HepG2 (cell line): ENCODE results near the gene CRAMP1. TPM values are rescaled to one million over a fixed set of nuclear protein-coding genes. Genes with fewer than 3 reads are reported as not detected.

Source experiments
- ARID5B ChIP-seq: IDR thresholded peaks from 2 replicates; pipeline ENCODE4 v1.4.0; 2020; ENCODE audit warnings: mild to moderate bottlenecking, missing genetic modification reagents
- BORCS8-MEF2B ChIP-seq: sonication (generic); formaldehyde crosslinking; IDR thresholded peaks from 2 replicates; pipeline ENCODE4 v1.8.0; 2022; ENCODE audit warnings: mild to moderate bottlenecking, missing genetic modification reagents
- ESRRA ChIP-seq: sonication (generic); formaldehyde crosslinking; IDR thresholded peaks from 2 replicates; pipeline ENCODE4 v1.5.1; 2020; ENCODE audit warnings: mild to moderate bottlenecking, low read depth, missing genetic modification reagents
- ETS1 ChIP-seq: sonication (generic); formaldehyde crosslinking; IDR thresholded peaks from 2 replicates; pipeline ENCODE4 v1.4.0; 2020; ENCODE audit warnings: missing genetic modification reagents
- GABPB1 ChIP-seq: IDR thresholded peaks from 2 replicates; pipeline ENCODE4 v1.6.1; 2016; ENCODE audit warnings: mild to moderate bottlenecking, missing genetic modification reagents, moderate library complexity, missing compliant biosample characterization
- ISX ChIP-seq: sonication (generic); formaldehyde crosslinking; conservative IDR thresholded peaks from 2 replicates; pipeline ENCODE4 v1.5.0; 2020; ENCODE audit warnings: missing genetic modification reagents
- PHF8 ChIP-seq: sonication (generic); formaldehyde crosslinking; IDR thresholded peaks from 2 replicates; pipeline ENCODE4 v1.5.0; 2020; ENCODE audit warnings: missing genetic modification reagents
- RNF2 ChIP-seq: fragments of 450-650 bp; conservative IDR thresholded peaks from 2 replicates; pipeline ENCODE4 v1.6.1; 2016; ENCODE audit warnings: low read depth
- SETDB1 ChIP-seq: sonication (generic); formaldehyde crosslinking; IDR thresholded peaks from 2 replicates; pipeline ENCODE4 v1.5.1; 2020; ENCODE audit warnings: missing genetic modification reagents, mild to moderate bottlenecking, borderline replicate concordance
- SIN3A ChIP-seq: IDR thresholded peaks from 2 replicates; pipeline ENCODE4 v1.6.1; 2011; ENCODE audit warnings: low read depth, mild to moderate bottlenecking, control low read depth, low read length, borderline replicate concordance
- SP5 ChIP-seq: IDR thresholded peaks from 2 replicates; pipeline ENCODE4 v1.6.1; 2016; ENCODE audit warnings: low read depth, borderline replicate concordance
- SSRP1 ChIP-seq: IDR thresholded peaks from 2 replicates; pipeline ENCODE4 v1.6.1; 2016; ENCODE audit warnings: control low read depth
- STAT6 ChIP-seq: sonication (generic); formaldehyde crosslinking; IDR thresholded peaks from 2 replicates; pipeline ENCODE4 v1.4.0; 2020; ENCODE audit warnings: missing genetic modification reagents, mild to moderate bottlenecking, borderline replicate concordance
- polyA plus RNA-seq, 8 experiments: library from polyadenylated mRNA; depleted of rRNA in 3 of 8; stranded (reverse) in 7 of 8; unstranded in 1 of 8; fragments of >200 nt; fragmentation: Illumina TruSeq in 4 of 8; extraction: Trizol in 4 of 8; gene quantifications; 2 replicates each; pipeline versions ENCODE4 v1.2.1 to v1.2.3, GENCODE V29; 2011 to 2016; ENCODE audit warnings: low read depth in 4 of 8, missing spikeins in 1 of 8, mixed read lengths in 1 of 8; ENCODE audit not compliant: insufficient read depth in 1 of 8
- total RNA-seq, 5 experiments: library from RNA; depleted of rRNA; stranded (reverse); fragments of >200 nt; fragmentation: Illumina TruSeq; extraction: Trizol; gene quantifications; 2 replicates each; pipeline ENCODE4 v1.2.3, GENCODE V29; 2016; ENCODE audit warnings: low read depth in 1 of 5

CRAMP1 gene
- total and polyA plus RNA-seq, 2 of the 13 experiments (the other 11 are each of a cell fraction or from before 2014, with no cell fraction given), result 6.8 to 9.7 TPM

GRCh38 chr16:1610071-1610898 is 1.9 kb upstream of the CRAMP1 start (continued):
- TF ChIP-seq STAT6 (CRISPR knock-in tag) (no peak), SP5 (peak; percentile 53), BORCS8-MEF2B (CRISPR knock-in tag) (peak; percentile 80), ARID5B (CRISPR knock-in tag) (peak; percentile 44), ISX (CRISPR knock-in tag) (peak; percentile 92), SSRP1 (CRISPR knock-in tag) (no peak), ESRRA (CRISPR knock-in tag) (peak; percentile 21), RNF2 (no peak), SETDB1 (no peak), GABPB1 (CRISPR knock-in tag) (peak; percentile 73), PHF8 (CRISPR knock-in tag) (peak; percentile 79), SIN3A (peak; percentile 89; the same call in 1 of the 2 replicates), ETS1 (CRISPR knock-in tag) (no peak)
